MCF 10A (cell line): ENCODE data around the gene CTSO. TPM values are rescaled to one million over a fixed set of nuclear protein-coding genes. Genes with fewer than 3 reads are reported as not detected.

Source experiments
- BruUV-seq: library from RNA; stranded (reverse); fragments of 400-500 nt; replicated peaks from 2 replicates; lab custom pipeline; 2021; lab: Mats Ljungman, UMichigan
- CTCF ChIA-PET: fragments of 300-600 bp; sonication (Branson Sonifier 250); formaldehyde crosslinking; extraction: SDS; loops from one replicate; lab custom pipeline; 2021; ENCODE audit warnings: antibody characterized with exemption, inconsistent platforms; lab: Yijun Ruan, JAX
- POLR2A ChIA-PET: fragments of 300-600, 350-650 bp; sonication (Branson Sonifier 250); formaldehyde crosslinking; extraction: SDS; loops from one replicate; lab custom pipeline; 2020; ENCODE audit warnings: antibody characterized with exemption, inconsistent platforms; lab: Yijun Ruan, JAX
- DNase-seq: peaks from one replicate; pipeline ENCODE4 v3.0.0-alpha.2; 2018; ENCODE audit not compliant: unreplicated experiment
- H3K27ac Mint-ChIP-seq: one replicate; pipeline ENCODE4 v1.8.0; 2022; ENCODE audit warnings: mild to moderate bottlenecking, low read depth, mixed read lengths; ENCODE audit not compliant: unreplicated experiment
- H3K27me3 Mint-ChIP-seq: one replicate; pipeline ENCODE4 v1.8.0; 2022; ENCODE audit warnings: mixed read lengths; ENCODE audit not compliant: insufficient read depth, unreplicated experiment
- H3K36me3 Mint-ChIP-seq: one replicate; pipeline ENCODE4 v1.8.0; 2022; ENCODE audit warnings: mild to moderate bottlenecking, moderate library complexity, mixed read lengths; ENCODE audit not compliant: insufficient read depth, unreplicated experiment
- H3K4me1 Mint-ChIP-seq: one replicate; pipeline ENCODE4 v1.8.0; 2022; ENCODE audit warnings: mixed read lengths; ENCODE audit not compliant: insufficient read depth, unreplicated experiment
- H3K4me3 Mint-ChIP-seq: one replicate; pipeline ENCODE4 v1.8.0; 2022; ENCODE audit warnings: mild to moderate bottlenecking, moderate library complexity, mixed read lengths; ENCODE audit not compliant: unreplicated experiment
- H3K9me3 Mint-ChIP-seq: one replicate; pipeline ENCODE4 v1.8.0; 2022; ENCODE audit warnings: mixed read lengths; ENCODE audit not compliant: unreplicated experiment
- intact Hi-C: fragments of 100-400 bp; cut with micrococcal nuclease; formaldehyde crosslinking; loops from 2 replicates; pipeline ENCODE4 v1.14.1; 2022
- total RNA-seq: library from RNA; stranded (reverse); gene quantifications from 2 replicates; pipeline ENCODE4 v1.2.3, GENCODE V29; 2022
- TF ChIP-seq, protein P1 (sequence below): fragments of 200-600 bp; IDR thresholded peaks from one replicate; pipeline ENCODE4 v1.8.0; 2022; ENCODE audit warnings: antibody characterized with exemption, mild to moderate bottlenecking; ENCODE audit not compliant: unreplicated experiment

CTSO gene
- total RNA-seq, 1 experiment from 2014 or later = 2.3 TPM

DNA sequence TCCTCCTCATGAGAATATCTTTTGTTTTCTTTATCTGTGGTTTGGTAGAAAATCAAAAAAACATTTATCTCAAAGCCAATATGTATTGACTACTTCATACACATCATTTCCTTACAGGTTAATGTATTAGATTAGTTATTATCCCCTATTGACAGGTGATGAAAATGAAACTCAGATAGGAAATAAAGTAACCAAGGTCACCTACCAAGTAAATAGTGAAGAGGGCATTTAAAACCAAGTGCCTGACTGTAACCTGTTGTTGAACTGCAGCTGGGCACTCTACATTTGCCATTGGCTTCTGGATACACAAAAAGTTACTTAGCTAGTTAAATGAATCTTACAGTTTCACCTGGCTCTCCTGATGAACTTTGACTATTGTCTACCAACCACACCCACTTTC lies 41.4 kb upstream of the CTSO start:
- Mint-ChIP-seq H3K4me1 (peaks cover 11% of the 10 kb centered on the region), H3K27me3 (no peaks in the 10 kb centered on the region), H3K4me3 (no peak overlapping the region), H3K36me3 (no peaks in the 10 kb centered on the region), H3K9me3 (no peaks in the 10 kb centered on the region), H3K27ac (no peak overlapping the region)
- CTCF ChIA-PET = no interaction called here
- TF ChIP-seq, protein P1, sequence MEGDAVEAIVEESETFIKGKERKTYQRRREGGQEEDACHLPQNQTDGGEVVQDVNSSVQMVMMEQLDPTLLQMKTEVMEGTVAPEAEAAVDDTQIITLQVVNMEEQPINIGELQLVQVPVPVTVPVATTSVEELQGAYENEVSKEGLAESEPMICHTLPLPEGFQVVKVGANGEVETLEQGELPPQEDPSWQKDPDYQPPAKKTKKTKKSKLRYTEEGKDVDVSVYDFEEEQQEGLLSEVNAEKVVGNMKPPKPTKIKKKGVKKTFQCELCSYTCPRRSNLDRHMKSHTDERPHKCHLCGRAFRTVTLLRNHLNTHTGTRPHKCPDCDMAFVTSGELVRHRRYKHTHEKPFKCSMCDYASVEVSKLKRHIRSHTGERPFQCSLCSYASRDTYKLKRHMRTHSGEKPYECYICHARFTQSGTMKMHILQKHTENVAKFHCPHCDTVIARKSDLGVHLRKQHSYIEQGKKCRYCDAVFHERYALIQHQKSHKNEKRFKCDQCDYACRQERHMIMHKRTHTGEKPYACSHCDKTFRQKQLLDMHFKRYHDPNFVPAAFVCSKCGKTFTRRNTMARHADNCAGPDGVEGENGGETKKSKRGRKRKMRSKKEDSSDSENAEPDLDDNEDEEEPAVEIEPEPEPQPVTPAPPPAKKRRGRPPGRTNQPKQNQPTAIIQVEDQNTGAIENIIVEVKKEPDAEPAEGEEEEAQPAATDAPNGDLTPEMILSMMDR = no peak
- POLR2A ChIA-PET = no interaction called here
- no peak for DNase-seq
- BruUV-seq = no TSS peak
- intact Hi-C loops = loop anchor here (10.0 kb wide), 1 partner anchor 150 kb away; no protein-coding TSS in a partner anchor

DNA sequence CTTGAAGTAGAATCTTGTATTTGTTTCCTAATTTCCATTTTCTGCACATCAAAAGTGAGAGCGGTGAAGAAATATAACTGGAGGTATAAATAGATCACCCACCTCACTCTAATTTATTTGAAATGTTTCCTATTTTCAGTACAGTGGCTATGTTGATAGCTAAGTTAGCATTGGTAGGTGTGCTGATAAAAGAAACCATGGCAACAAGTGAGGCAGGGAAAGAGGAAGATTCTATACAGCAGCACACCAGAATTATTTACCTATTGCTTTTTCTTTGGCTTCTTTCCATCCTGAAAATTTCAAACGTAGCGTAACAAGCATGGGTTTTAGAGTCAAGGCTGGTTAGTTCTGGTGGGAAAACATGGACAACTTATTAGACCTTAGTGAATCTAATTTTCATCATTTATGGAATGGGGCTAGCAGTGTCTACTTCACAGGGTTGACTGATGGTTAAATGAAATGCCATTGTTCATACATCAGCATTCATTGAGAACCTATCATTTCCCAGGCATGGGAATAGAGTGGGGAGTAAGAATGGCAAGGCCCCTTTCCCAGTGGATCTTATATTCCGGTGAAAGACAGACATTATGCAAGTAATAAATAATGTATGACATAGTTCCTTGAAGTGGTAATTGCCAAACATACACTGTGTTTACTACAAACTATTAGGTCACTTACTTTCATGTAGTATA lies 30.6 kb upstream of the CTSO start:
- Mint-ChIP-seq H3K4me1 (no peaks in the 10 kb centered on the region), H3K36me3 (no peaks in the 10 kb centered on the region), H3K27me3 (no peaks in the 10 kb centered on the region), H3K27ac (no peak overlapping the region), H3K9me3 (peaks cover 14% of the 10 kb centered on the region), H3K4me3 (no peak overlapping the region)
- TF ChIP-seq, protein P1 = no peak
- ChIA-PET CTCF (no interaction called here), POLR2A (no interaction called here)
- DNase-seq = no peak
- intact Hi-C loops = no loop called here
- no TSS peak for BruUV-seq

DNA sequence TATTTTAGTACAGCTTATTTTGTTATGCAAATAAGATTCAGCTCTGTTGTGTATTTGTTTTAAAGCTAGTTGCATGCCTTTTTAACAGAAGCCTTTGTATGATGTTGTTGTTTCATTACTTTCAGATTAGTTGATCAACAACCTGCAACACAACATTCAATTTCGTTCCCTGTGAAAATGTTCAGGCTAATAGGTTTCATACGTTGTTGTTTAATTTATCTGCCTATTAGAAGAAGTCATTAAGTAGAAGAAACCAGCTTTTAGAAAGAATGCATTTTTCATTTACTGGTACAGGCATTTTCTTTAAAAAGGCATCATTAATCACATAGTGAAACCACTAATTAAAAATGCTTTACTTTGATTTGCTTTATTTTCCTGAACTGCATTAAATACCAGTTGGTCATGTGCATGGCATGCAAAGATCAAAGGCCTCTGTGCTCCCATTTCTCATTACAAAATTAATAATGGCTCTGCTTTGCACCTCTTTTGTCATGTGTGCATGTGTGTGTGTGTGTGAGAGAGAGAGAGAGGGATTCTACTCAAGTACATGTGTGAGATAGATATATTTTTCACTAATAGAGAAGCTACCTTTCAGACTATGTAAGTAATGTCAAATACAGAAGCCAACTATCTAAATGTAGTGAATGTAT lies 29.2 kb upstream of the CTSO start:
- Mint-ChIP-seq H3K27ac (no peak overlapping the region), H3K36me3 (no peaks in the 10 kb centered on the region)

DNA sequence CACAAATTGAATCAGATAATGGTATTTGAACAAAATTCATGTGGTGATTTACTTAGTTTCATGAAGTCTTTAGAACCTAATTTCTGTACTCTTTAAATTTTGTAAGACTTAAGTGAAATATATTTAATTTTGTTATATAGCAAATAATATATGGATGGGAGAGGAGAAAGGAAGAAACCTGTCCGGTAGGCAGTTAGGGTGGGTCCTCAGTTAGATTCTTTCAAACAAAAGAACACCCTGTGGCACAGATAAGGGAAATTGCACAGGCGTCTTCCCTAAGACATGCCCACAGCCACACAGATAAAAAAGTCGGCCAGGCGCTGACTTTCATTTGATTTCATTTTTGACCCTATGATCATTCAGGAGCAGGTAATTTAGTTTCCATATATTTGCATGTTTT lies 25.1 kb upstream of the CTSO start:
- intact Hi-C loops = no loop called here
- ChIA-PET POLR2A (interaction anchor here (0.6 kb wide), 1 partner anchor 36 kb away, joined by 3 read pairs; no protein-coding TSS in a partner anchor), CTCF (no interaction called here)
- TF ChIP-seq, protein P1 = no peak
- Mint-ChIP-seq H3K27ac (no peak overlapping the region), H3K36me3 (no peaks in the 10 kb centered on the region), H3K4me1 (no peaks in the 10 kb centered on the region), H3K4me3 (no peak overlapping the region), H3K27me3 (no peaks in the 10 kb centered on the region), H3K9me3 (peaks cover 15% of the 10 kb centered on the region)
- no peak for DNase-seq
- BruUV-seq = no TSS peak

More for the DNA sequence above, 29.2 kb upstream of the CTSO start:
- H3K4me3 Mint-ChIP-seq = no peak overlapping the region
- H3K4me1 Mint-ChIP-seq = no peaks in the 10 kb centered on the region
- peaks cover 15% of the 10 kb centered on the region for H3K9me3 Mint-ChIP-seq
- no peaks in the 10 kb centered on the region for H3K27me3 Mint-ChIP-seq
- POLR2A ChIA-PET = no interaction called here
- no peak for DNase-seq
- no TSS peak for BruUV-seq
- intact Hi-C loops = no loop called here
- TF ChIP-seq, protein P1 = no peak
- CTCF ChIA-PET = no interaction called here
